DND-41 (cell line): Measurements from ENCODE around the gene SMIM22.

Source experiments
- ATAC-seq: fragments of 200-7000 bp; cut with Tn5 transposase; 3 replicates; pipeline ENCODE4 v1.9.1; 2021; ENCODE audit warnings: low read depth; ENCODE audit not compliant: insufficient read depth
- DNase-seq: peaks from one replicate; pipeline ENCODE4 v3.0.0-alpha.2; 2020
- H2AFZ ChIP-seq: 2 replicates; pipeline ENCODE4 v1.6.0; 2012; ENCODE audit warnings: low read depth, low read length
- H3K27ac ChIP-seq: 2 replicates; pipeline ENCODE4 v1.5.1; 2012; ENCODE audit warnings: low read length, inconsistent platforms
- H3K27me3 ChIP-seq: fragments of 200-600 bp; sonication (generic); 2 replicates; pipeline ENCODE4 v1.6.0; 2012; ENCODE audit warnings: low read length, mild to moderate bottlenecking, inconsistent platforms; ENCODE audit not compliant: insufficient read depth, poor library complexity
- H3K36me3 ChIP-seq: 2 replicates; pipeline ENCODE4 v1.5.1; 2012; ENCODE audit warnings: low read length, inconsistent platforms; ENCODE audit not compliant: insufficient read depth
- H3K4me1 ChIP-seq: 2 replicates; pipeline ENCODE4 v1.5.1; 2012; ENCODE audit warnings: mild to moderate bottlenecking, low read length; ENCODE audit not compliant: insufficient read depth
- H3K4me2 ChIP-seq: 2 replicates; pipeline ENCODE4 v1.6.0; 2012; ENCODE audit warnings: mild to moderate bottlenecking, moderate library complexity, low read length, inconsistent platforms; ENCODE audit not compliant: insufficient read depth
- H3K4me3 ChIP-seq, 2 experiments: fragments of 200-600 bp in 1 of 2; shearing (Covaris generic) in 1 of 2; 2 replicates each; pipeline ENCODE4 v1.5.1; 2012 to 2016; ENCODE audit warnings: inconsistent platforms in 2 of 2, low read length in 2 of 2, mild to moderate bottlenecking in 2 of 2, low read depth in 1 of 2, moderate library complexity in 1 of 2
- H3K79me2 ChIP-seq: 2 replicates; pipeline ENCODE4 v1.6.0; 2012; ENCODE audit warnings: low read length, inconsistent platforms; ENCODE audit not compliant: insufficient read depth
- H3K9ac ChIP-seq: 2 replicates; pipeline ENCODE4 v1.6.0; 2012; ENCODE audit warnings: low read depth, mild to moderate bottlenecking, inconsistent platforms, low read length, moderate library complexity
- H3K9me3 ChIP-seq: 2 replicates; pipeline ENCODE4 v1.5.1; 2012; ENCODE audit warnings: low read length, moderate library complexity, mild to moderate bottlenecking, inconsistent platforms; ENCODE audit not compliant: insufficient read depth, severe bottlenecking
- H4K20me1 ChIP-seq: 2 replicates; pipeline ENCODE4 v1.6.0; 2012; ENCODE audit warnings: low read length; ENCODE audit not compliant: insufficient read depth
- CTCF ChIP-seq: IDR thresholded peaks from 2 replicates; pipeline ENCODE4 v1.5.1; 2012; ENCODE audit warnings: borderline replicate concordance, low read length, moderate library complexity, mild to moderate bottlenecking; ENCODE audit not compliant: poor library complexity, severe bottlenecking; ENCODE audit errors: extremely low read depth
- EZH2 ChIP-seq: IDR thresholded peaks from 3 replicates; pipeline ENCODE4 v1.6.1; 2012; ENCODE audit warnings: borderline replicate concordance, low read depth, mild to moderate bottlenecking, moderate library complexity, low read length, inconsistent platforms; ENCODE audit not compliant: severe bottlenecking

The SMIM22 gene, protein sequence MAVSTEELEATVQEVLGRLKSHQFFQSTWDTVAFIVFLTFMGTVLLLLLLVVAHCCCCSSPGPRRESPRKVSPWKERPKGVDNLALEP

DNA sequence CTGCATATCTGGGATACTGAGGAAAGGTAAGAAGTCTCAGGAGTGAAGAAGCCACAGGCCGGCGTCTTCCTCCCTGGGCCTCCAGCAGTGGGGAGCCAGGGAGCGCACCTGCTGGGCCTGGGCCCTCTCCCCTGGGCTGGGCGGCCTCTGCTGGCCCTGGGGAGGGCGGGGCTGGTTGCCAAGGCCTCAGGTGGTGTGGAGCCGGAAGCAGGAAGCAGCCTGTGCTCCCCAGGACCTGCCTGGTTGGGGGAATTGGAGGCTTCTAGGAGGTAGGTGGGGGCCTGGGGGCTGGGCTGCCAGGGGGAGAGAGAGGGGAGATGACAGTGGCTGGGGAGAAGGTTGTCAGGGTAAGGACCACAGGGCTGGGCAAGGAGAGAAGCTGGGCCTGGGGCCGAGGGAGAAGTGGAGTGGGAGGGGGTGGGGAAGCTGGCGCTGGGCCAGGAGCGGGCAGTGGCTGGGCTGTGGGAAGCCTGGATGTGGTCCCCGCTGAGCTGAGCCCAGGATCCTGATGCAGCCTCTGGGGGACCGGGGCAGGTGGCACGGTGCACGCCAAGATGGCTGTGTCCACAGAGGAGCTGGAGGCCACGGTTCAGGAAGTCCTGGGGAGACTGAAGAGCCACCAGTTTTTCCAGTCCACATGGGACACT is at the start of gene SMIM22:
TSS of gene SMIM22 (plus strand) at position 189 of the 647 bp plus-strand sequence. CDS start at position 555, 366 bp downstream.
- Histone ChIP-seq H3K4me2 (no peak within 1 kb of the TSS), H3K9me3 (no peaks in the 10 kb centered on the region), H3K36me3 (no peaks in the 10 kb centered on the region), H3K9ac (no peak within 1 kb of the TSS), H3K27me3 (no peaks in the 10 kb centered on the region), H4K20me1 (no peaks in the 10 kb centered on the region), H3K4me3 (no peak within 1 kb of the TSS), H2AFZ (no peak within 1 kb of the TSS), H3K27ac (no peak within 1 kb of the TSS), H3K79me2 (no peaks in the 10 kb centered on the region), H3K4me1 (no peaks in the 10 kb centered on the region)
- TF ChIP-seq EZH2 (no peak), CTCF (no peak)
- no peak for ATAC-seq
- no peak for DNase-seq

DNA sequence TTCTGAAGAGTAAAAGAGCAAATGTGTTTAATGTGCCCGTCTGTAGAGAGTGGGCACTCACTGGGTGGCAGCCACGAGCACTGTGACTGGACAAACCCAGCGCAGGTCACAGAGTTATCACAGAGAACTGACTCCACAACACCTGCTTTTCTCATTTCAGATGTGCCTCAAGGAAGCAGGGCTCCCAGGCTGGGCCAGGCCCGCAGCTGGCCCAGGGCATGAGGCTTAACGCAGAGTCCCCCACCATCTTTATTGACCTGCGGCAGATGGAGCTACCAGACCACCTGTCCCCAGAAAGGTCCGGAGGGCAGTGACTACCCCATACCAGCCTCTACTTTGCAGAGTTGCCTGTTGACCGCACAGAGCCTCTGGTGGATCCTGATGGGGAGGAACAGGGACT is 49.0 kb upstream of the SMIM22 start:
- Histone ChIP-seq H3K4me2 (no peak overlapping the region), H3K9me3 (no peaks in the 10 kb centered on the region), H3K4me3 (no peak overlapping the region), H3K9ac (no peak overlapping the region), H3K79me2 (no peaks in the 10 kb centered on the region), H3K27me3 (no peaks in the 10 kb centered on the region), H3K27ac (no peak overlapping the region), H3K36me3 (peaks cover 12% of the 10 kb centered on the region), H4K20me1 (peaks cover 3% of the 10 kb centered on the region; the same call in 1 of the 2 replicates), H3K4me1 (no peaks in the 10 kb centered on the region), H2AFZ (no peak overlapping the region)
- TF ChIP-seq EZH2 (no peak), CTCF (no peak)
- no peak for DNase-seq
- ATAC-seq = 0 out of 3 replicates have a peak, but pooled peaks have one; percentile 20

GRCh38 chr16:4746991-4747574 is 48.1 kb upstream of the SMIM22 start:
- Histone ChIP-seq H3K9me3 (no peaks in the 10 kb centered on the region), H3K27me3 (no peaks in the 10 kb centered on the region), H3K4me1 (no peaks in the 10 kb centered on the region), H4K20me1 (peaks cover 3% of the 10 kb centered on the region; the same call in 1 of the 2 replicates), H3K4me3 (no peak overlapping the region), H3K9ac (no peak overlapping the region), H3K27ac (no peak overlapping the region), H2AFZ (no peak overlapping the region), H3K4me2 (no peak overlapping the region), H3K36me3 (peaks cover 21% of the 10 kb centered on the region), H3K79me2 (no peaks in the 10 kb centered on the region)
- ATAC-seq (0 out of 3 replicates have a peak, but pooled peaks have one; percentile 13), DNase-seq (no peak)
- no peak for TF ChIP-seq EZH2
- no peak for TF ChIP-seq CTCF
